AG09319 (cell line): ENCODE data around the gene MUSK.

ENCODE experiments used
- DNase-seq: peaks from one replicate; pipeline ENCODE4 v3.0.0-alpha.2; 2010; ENCODE audit warnings: low read depth; ENCODE audit errors: extremely low read depth
- TF ChIP-seq, protein P1 (sequence below): IDR thresholded peaks from 2 replicates; pipeline ENCODE4 v1.5.1; 2011; ENCODE audit warnings: low read depth, mild to moderate bottlenecking, inconsistent platforms, low read length, moderate library complexity

Gene MUSK

GRCh38 chr9:110842169-110842568, 173.6 kb downstream of the MUSK start:
- no peak for DNase-seq
- TF ChIP-seq, protein P1, sequence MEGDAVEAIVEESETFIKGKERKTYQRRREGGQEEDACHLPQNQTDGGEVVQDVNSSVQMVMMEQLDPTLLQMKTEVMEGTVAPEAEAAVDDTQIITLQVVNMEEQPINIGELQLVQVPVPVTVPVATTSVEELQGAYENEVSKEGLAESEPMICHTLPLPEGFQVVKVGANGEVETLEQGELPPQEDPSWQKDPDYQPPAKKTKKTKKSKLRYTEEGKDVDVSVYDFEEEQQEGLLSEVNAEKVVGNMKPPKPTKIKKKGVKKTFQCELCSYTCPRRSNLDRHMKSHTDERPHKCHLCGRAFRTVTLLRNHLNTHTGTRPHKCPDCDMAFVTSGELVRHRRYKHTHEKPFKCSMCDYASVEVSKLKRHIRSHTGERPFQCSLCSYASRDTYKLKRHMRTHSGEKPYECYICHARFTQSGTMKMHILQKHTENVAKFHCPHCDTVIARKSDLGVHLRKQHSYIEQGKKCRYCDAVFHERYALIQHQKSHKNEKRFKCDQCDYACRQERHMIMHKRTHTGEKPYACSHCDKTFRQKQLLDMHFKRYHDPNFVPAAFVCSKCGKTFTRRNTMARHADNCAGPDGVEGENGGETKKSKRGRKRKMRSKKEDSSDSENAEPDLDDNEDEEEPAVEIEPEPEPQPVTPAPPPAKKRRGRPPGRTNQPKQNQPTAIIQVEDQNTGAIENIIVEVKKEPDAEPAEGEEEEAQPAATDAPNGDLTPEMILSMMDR = no peak

- TF ChIP-seq, protein P1 = no peak
- DNase-seq = no peak
Measured at GRCh38 chr9:110842986-110843385, 174.4 kb downstream of the MUSK start.

- DNase-seq = no peak
- TF ChIP-seq, protein P1 = no peak
Measured at GRCh38 chr9:110844121-110844520, 175.5 kb downstream of the MUSK start.

- DNase-seq = no peak
- TF ChIP-seq, protein P1 = no peak
Measured at GRCh38 chr9:110846215-110846614, 177.6 kb downstream of the MUSK start.

- DNase-seq = no peak
- TF ChIP-seq, protein P1 = no peak
Measured at GRCh38 chr9:110847671-110848070, 179.1 kb downstream of the MUSK start.

DNA sequence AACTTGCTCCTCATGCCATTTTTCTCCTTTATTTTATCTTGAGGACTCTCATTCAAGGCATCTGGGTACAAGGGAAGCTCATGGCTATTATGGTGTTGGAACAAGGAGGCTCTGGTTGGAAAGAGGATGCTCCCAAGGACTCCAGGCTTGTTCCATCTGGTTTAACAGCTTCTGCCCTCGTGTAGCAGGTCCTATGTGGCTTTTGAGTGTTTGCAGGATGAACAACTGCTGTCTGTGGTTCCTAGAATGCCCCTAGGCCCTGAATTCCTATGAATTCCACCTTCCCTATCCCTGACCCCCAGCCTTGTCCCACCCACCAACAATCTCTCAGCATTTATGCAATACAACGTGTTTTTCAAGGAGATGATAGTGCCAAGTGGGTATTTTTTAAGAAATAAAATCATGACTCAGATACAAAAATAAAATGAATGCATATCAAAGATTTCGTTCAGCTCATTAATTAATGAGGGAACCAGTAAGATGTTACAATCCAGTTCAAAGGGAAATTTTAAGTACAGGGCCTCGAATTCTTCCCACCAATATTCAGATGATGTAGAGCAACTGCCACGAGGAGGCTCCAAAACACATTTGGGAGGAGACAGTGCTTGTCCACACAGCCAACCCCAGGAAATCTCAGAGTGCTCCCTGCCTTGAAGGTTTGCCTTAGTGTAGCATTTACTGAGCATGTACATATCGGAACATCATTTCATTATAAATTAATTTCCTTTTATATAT, 182.0 kb downstream of the MUSK start:
- no peak for DNase-seq
- TF ChIP-seq, protein P1 = no peak
